Epithelial cell of prostate (primary cell): ENCODE measurements around the gene SPATA16.
"Not testable (repeated sequence)": the region's sequence is repeated elsewhere in the genome, so short reads cannot be mapped to it uniquely, and the experiment has no call there.

ENCODE experiments used
- DNase-seq: peaks from one replicate; pipeline ENCODE4 v3.0.0-alpha.2; 2011; ENCODE audit warnings: low read depth, low spot score
- H3K27ac ChIP-seq: fragments of 450-650 bp; 2 replicates; pipeline ENCODE4 v1.5.1; 2017; ENCODE audit warnings: mild to moderate bottlenecking

The SPATA16 gene, protein sequence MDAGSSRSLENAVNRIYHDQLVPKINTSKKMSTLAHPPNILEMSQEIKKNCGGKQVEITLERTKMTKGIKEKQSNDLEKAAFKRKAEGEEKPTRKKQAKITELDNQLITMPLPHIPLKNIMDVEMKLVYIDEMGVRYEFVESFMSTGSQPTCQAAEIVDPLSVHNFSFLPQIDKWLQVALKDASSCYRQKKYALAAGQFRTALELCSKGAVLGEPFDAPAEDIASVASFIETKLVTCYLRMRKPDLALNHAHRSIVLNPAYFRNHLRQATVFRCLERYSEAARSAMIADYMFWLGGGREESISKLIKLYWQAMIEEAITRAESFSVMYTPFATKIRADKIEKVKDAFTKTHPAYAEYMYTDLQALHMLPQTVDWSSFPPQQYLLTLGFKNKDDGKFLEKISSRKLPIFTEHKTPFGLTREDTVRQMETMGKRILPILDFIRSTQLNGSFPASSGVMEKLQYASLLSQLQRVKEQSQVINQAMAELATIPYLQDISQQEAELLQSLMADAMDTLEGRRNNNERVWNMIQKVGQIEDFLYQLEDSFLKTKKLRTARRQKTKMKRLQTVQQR

DNA sequence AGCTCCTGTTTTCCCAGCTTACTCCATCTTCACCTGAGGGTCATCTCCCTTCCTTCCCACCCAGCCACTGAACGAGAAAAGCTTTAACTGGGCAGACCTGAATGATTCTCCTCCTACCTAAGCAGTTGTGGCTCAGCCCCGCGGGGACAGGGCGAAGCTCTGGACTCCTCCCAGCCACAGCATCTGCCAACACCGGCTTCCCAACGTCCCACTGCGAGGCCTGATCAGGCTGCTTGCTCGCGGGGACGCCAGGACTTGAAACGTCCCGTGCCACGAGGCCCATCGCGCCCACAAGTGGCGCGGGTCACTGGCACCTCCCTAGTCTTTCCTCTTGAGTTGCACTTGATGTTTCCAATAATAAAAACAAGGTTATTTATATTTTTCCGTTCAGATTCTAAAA, at the start of gene SPATA16:
SPATA16 (minus strand) TSS at position 250 of the 400 bp plus-strand sequence. CDS start 23,504 bp downstream, outside the sequence.
- no peak for DNase-seq
- H3K27ac ChIP-seq = no peak within 1 kb of the TSS

DNA sequence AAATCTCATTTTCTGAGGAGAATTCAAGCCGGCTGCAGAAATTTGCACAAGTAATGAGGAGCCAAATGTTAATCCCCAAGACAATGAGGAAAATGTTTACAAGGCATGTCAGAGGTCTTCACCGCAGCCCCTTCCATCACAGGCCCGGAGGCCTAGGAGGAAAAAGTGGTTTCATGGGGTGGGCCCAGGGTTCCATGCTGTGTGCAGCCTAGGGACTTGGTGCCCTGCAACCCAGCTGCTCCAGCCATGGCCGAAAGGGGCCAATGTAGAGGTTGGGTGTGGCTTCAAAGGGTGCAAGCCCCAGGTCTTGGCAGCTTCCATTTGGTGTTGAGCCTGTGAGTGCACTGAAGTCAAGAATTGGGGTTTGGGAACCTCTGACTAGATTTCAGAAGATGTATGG, 42.0 kb upstream of the SPATA16 start:
- H3K27ac ChIP-seq, DNase-seq: not testable (repeated sequence)

DNA sequence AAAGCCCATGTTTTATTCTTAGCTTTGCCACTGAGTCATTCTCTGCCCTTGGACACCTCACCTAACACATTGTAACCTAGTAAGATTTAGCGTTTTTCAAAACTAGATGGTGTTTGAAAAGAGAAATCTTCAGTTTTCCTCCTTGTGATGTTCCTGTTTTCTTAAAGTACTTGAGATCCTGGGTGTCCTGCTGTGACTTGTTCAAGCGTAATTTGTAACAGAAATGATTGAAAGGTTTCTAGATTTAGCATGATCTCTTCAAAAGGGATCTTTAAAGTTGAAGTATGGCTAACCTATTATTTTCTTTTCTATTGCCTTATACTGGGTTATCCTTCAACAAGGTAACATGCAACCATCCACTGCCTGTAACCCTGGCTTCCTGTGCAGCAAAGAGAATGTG, 32.6 kb upstream of the SPATA16 start:
- H3K27ac ChIP-seq = no peak overlapping the region
- no peak for DNase-seq

DNA sequence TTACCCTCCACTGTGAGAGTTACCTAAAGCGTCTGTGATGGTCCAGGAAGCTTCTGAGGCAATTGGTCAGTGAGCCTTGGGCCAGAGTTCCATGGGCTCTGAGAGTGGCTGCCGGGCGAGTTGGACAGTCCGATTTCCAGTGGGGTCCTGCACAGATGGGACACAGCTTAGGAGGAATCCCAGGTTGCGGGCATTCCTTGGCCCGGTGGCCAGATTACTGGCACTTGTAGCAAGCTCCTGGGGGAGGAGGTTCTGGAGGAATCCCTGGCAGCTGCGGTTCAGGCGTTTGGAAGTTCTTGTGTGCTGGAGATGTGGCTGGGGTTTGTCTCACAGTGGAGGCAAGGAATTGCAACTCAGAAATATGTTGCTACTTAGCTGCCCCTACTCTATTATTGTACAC, 18.1 kb upstream of the SPATA16 start:
- not testable (repeated sequence) for DNase-seq, H3K27ac ChIP-seq

DNA sequence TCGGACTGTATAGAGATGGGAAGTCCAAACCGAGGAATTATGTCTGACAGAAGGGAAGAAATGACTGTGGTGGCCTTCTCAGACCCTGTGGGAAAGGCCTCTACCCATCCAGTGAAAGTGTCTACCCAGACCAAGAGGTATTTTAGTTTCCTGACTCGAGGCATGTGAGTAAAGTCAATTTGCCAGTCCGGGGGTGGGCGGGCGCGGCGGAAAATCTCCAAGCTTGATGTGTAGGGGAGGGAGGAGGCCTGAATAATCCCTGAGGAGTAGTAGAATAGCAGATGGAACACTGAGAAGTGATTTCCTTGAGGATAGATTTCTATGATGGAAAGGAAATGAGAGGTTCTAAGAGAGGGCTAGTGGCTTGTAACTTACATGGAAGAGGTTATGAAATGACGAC, 15.5 kb upstream of the SPATA16 start:
- H3K27ac ChIP-seq, DNase-seq: not testable (repeated sequence)

DNA sequence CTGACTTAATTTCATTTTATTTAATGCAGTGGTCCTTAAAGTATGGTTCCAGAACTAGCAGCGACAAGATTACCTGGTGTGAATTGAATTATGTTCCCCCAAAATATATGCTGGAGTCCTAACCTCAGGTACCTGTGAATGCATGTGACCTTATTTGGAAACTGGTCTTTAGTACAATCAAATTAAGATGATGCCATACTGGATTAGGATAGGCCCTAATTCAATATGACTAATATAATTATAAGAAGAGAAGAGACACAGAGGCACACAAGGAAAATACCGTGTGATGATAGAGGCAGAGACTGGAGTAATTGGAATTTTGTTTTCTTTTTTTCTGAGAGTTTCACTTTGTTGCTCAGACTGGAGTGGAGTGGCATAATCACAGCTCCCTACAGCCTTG, 12.6 kb upstream of the SPATA16 start:
- no peak for DNase-seq
- no peak overlapping the region for H3K27ac ChIP-seq

DNA sequence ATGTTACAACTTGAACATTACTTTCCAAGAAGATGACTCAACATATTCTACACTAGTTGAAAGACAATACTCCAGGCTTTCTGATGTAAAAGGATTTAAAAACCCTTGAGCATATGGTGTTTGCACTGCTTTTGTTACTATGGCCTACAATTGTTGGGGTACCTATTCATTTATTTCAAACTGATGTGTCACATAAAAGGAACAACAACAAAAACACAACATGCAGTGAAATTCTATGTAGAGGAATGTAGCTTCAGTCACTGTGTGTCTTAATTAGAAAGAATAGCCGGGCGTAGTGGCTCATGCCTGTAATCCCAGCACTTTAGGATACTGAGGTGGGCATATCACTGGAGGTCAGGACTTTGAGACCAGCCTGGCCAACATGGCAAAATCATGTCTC, 1.6 kb downstream of the SPATA16 start:
- DNase-seq = no peak
- H3K27ac ChIP-seq = no peak overlapping the region

DNA sequence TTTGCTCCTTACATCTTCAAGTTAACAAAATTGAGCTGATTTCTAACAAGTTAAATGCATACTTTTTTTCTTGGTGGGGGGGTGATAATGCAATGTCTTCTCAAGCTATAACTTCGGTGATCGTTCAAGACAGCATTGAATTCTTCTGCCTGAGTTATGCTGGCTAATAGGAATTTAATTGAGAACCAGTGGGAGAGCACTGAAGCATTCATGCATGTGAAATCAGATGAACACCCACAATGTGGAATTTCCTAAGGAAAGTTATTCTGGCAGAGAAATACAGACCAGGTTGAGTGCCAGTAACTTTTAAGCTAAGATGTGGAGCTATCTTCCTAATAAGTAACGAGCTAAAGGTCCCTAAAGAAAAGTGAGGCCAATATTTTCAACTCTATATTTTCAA, 3.0 kb downstream of the SPATA16 start:
- DNase-seq = no peak
- H3K27ac ChIP-seq = no peak overlapping the region

DNA sequence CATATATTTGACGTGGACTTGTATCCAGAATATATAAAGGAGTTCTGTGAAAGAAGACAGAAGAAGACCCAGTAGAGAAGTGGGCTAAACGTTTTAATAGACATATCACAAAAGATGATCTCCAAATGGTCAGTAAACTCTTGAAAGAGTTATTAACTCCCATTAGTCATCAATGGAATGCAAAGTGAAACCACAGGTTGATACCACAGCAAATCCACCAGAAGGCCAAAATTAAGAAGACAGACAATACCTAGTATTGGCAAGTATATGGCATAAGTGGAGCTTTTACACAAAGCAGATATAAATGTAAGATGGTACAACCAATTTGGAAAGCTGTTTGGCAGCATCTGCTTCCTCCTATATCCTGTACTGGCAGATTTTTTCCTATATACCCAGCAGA, 6.0 kb downstream of the SPATA16 start:
- no peak overlapping the region for H3K27ac ChIP-seq
- no peak for DNase-seq

DNA sequence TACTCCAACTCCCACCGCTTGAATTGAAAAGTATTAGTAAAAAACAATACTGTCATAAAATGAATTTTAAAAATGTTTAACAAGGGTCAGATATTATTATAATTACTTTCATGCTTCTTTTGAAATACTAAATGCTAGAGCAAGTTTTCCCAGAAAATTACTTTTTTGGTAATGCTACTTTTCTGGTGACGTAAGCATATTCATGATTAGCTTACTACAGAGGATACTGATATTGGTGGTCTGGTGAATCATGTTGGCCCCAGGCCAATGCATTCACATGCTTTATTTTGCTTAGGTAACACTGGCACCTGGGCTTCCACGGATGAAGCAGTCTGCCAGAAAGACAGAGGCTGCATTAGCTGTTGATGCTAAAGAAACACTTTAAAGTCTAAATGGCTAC, 12.4 kb downstream of the SPATA16 start:
- no peak for DNase-seq
- H3K27ac ChIP-seq = no peak overlapping the region

DNA sequence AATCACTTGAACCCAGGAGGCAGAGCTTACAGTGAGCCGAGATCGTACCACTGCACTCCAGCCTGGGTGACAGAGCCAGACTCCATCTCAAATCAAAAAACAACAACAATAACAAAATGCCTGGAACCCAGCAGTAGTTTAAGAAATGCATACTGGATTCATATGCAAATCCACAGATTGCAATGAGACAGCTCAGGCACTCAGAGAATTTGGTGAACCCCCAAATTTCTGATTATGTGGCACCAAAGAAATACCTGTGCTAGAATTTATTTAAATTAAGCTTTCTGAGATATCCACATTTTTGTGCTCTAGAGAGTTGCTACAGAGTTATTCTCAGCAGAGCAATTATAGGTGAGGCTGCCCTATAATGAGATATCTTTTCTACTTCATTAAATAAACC, 29.7 kb downstream of the SPATA16 start:
- no peak for DNase-seq
- no peak overlapping the region for H3K27ac ChIP-seq

DNA sequence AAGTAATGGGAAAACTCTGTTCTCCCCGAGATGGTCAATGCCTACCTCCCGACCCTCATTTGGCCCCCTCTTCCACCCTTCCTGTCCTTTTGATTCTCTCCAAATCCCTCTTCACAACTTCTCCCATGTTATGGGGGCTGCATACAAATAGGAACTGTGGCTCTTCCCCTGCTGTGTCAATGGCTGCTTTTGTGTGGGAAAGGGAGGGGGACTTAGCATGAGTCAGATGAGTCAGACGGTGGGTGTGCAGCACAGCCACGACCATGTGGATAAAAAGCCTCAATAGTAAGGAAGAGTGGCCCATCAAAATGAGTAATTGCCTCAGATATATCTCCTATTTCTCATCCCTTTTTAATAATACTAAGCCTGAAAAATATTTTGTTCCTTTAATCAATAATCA, 31.9 kb downstream of the SPATA16 start:
- no peak for DNase-seq
- H3K27ac ChIP-seq = no peak overlapping the region

DNA sequence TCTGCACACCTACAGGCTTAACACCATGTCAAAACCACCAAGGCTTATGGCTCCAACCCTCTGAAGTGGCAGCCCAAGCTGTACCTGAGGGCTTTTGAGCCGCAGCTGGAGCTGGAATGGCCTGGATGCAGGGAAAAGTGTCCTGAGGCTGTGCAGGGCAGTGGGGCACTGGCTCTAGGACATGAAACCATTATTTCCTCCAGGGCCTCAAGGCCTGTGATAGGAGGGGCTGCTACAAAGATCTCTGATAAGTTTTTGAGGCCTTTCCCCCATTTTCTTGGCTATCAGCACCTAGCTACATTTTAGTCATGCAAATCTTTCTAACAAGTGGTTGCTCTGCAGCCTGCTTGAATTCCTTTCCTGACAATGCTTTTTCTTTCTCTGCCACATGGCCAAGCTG, 37.6 kb downstream of the SPATA16 start:
- DNase-seq = no peak
- H3K27ac ChIP-seq = no peak overlapping the region

DNA sequence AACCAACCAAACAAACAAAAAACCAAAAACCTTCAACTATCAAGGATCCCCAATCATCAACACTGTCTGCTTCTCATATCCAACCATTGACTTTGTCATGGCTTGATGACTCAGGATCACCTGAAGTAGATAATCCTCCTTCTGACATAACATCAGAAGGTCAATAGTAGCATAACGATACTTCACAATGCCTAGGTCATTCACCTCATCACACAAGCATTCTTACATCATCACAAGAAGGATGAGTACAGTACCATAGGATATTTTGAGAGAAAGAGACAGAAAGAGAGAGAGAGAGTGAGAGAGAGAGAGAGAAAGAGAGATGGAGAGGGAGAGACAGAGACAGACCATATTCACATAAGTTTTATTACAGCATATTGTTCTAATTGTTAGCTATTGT, 42.1 kb downstream of the SPATA16 start:
- H3K27ac ChIP-seq = no peak overlapping the region
- DNase-seq = no peak

DNA sequence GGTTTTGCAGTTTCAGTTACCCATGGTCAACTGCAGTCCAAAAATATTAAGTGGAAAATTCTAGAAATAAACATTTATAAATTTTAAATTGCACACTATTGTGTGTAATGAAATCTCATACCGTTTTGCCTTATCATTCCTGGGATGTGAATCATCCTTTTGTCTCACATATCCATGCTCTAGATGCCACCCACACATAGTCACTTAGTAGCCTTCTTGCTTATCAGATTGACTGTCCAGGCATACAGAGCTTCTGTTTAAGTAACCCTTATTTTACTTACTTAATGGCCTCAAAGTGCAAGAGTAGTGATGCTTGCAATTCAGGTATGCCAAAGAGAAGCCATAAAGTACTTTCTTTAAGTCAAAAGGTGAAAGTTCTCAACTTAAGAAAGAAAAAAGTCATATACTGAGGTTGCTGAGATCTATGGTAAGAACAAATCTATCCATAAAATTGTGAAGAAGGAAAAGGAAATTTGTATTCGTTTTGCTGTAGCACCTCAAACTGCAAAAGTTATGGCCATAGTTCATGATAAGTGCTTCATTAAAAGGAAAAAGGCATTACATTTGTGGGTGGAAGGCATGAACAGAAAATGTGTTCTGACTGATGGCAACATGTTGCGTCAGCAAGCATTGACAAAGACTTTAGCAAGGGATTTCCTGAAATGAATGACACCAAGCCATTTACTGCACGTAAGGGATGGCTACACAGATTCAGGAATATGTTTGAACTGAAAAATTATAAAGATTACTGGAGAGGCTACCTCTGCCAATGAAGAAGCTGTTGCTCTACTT, 43.8 kb downstream of the SPATA16 start:
- no peak overlapping the region for H3K27ac ChIP-seq
- no peak for DNase-seq

DNA sequence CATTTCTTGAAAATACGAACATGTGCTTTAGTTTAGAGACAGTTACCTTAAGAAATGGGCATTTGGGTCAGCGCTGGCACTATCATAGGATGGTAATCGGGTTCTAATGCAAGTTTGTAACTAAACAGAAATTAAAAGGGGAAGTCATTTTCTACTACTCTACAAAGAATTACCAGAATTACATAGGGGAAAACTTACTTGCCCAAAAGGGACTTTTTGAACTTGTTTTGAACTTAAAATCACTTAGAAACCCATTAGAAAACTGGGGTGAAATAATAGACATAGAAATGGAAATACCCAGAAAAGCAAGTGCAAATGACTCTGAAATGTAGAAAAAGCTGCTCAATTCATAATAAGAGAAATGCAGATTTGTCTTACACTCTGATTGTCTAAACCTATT, 44.9 kb downstream of the SPATA16 start:
- no peak for DNase-seq
- no peak overlapping the region for H3K27ac ChIP-seq

DNA sequence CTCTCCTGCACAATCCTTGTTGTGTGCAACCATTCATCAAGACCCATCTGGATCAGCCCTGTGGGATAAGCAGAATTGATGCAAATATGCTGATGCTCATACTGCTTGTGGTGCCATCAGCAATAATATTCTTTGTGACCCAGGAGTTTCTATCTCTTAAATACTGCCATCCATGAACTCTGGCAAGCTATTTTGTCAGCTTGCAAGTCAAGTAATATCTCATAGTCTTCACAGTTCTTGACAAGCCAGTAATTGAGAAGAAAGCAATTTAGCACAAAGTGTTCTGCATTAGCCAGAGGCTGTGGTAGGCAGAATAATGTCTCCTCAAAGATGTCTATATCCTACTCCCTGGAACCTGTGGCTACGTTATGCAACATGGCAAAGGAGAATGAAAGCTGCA, 49.0 kb downstream of the SPATA16 start:
- DNase-seq = no peak
- no peak overlapping the region for H3K27ac ChIP-seq

DNA sequence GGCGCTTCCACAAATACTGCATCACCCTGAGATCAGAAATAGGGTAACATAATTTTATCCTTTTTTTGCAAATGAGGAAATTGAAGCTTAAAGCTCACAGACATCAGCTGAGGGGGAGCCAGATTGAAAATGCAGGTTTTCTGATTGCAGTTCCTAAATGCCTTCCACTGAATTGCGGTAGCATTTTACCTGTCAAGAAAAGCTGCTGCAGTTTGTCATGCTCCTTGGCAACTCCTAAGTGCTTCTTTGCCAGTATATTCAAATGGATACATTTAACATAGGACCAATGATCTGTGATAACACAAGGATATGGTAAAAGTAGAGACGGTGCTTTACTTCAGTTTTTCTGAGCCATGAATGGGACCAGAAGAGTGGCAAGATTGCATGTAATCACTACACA, 50.5 kb downstream of the SPATA16 start:
- DNase-seq = no peak
- H3K27ac ChIP-seq = no peak overlapping the region

DNA sequence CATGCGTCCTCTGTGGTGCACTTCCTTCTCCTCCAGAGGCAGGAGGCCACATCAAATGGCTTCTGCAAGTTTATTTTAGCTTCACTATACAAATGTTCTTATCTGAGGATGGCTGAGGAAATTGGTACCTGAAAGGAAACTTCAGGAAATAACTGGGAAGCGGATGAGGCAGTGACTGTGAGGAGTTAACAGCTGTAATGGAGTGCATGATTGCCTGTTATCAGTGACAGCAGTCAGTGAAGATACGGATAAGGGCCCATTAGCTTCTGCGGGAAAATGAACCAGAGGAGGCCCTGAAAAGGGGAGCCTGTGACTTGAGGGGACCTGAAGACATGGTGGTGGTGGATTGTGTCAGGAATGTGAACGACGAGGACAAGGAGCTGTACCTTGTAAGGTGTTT, 51.8 kb downstream of the SPATA16 start:
- no peak for DNase-seq
- no peak overlapping the region for H3K27ac ChIP-seq

DNA sequence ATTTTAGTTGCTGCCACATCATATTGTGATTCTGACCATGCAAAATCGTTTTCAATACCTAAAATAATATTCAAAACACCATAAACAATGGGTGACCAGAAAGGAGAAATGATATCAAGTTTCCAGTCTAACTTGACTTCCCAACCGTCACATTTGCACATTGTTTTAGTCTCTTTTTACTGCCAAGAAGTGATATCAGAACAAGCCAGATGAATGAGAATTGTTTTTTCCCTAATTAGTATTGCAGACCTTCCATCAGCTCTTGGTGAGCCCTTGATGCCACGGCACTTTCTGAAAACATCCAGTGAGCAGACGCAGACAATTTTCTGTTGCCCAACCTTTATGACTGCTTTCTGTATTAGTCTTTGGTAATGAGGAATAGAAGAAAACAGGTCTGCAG, 62.5 kb downstream of the SPATA16 start:
- DNase-seq = no peak
- no peak overlapping the region for H3K27ac ChIP-seq
